ENCODE data around the gene KRTAP20-4.

KRTAP20-4 gene

DNA sequence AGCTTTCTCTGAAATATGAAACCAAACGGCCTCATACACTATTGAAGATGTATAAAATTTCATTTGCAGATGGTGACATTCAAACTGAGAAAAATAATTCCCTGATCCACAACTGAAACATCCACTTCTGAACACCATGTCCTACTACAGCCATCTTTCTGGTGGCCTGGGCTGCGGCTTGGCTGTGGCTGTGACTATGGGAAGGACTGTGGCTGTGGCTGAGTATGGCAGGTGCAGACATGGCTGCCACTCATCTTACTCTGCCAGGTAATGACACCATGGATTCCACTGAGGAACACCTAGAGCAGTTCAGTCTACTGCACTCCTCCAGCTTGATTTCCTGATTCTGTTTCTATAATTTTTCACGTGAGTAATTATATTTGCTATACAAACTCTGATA, at the start of gene KRTAP20-4:
Gene KRTAP20-4, plus strand, starts transcription at position 106 of the 400 bp plus-strand sequence.
- DNase-seq (ENCODE audit: low read depth in 2 of 3, low spot score in 1 of 3) = no peak

DNA sequence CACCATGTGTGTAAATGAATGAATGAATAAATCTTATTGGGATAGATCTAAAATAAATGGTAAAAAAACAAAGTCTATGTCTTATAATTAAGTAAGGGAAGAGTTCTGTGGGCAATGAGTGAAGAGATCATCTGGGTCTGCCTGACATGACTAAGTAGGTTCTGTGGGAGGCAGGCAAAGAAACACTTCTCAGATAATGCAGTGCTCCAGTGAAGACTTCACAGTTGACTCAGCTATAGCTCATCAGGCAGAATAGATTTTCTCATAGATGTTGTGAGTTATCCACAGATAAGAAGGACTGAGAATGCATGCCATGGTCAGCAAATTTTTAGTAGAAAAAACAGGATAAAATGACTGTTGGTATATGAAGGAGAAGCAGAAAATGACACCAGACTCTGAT, 42.7 kb upstream of the KRTAP20-4 start:
- DNase-seq (ENCODE audit: low read depth in 2 of 3, low spot score in 1 of 3) = no peak

DNA sequence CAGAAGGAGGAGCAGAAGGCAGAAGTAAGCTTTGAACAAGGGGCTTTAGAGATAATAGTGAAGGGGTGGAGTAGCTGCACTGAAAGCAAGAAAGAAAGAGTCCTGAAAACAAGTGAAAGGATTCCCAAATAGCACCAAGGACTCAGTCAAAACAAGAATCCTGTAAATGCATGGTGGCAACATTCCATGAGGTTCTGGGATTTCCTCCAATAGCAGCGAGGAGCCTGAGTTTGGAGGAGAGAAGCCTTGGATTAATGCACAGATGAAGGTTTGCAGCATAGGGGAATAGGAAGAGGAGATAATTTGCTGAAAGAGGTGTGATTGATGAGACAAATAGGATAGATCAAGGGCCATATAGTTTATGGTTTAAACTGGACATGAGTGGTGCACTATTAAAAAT, 41.1 kb upstream of the KRTAP20-4 start:
- DNase-seq (ENCODE audit: low read depth in 2 of 3, low spot score in 1 of 3) = no peak

DNA sequence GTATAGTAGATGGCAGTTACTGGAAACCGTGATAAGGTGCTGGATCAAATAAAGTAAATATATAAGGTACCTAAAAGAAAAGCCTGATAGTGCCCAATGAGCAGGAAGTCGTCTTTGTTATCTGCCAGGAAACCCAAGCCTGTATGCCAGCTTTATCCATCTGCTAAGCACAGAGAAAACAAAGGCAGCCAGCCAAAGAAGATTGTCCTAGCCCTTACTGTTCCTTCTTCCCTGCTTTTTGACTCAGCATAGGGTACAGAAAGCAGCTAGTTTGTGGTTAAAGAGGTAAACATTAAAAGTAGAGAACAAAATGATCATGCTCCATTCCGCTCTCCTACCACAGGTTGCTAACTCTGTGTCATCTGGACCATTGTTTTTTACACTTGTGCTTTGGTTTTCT, 40.3 kb upstream of the KRTAP20-4 start:
- no peak for DNase-seq (ENCODE audit: low read depth in 2 of 3, low spot score in 1 of 3)

DNA sequence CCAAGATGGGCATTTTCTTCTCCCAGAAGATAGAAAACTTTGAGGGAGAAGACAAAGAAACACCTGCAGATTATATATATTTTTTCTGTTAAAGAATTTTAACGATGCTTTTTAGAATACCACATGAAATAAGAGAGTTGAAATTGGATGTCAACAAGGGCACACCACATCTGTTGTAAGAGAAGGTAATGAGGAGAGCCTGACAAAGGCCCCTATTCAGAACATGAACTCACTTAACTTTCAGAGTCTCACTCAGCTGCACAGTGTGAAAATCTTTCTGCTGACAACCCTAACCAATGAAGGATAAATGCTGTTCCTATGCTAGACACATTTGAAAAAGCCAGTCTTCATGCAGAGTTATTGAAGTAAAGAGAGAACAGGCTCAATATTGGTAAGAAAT, 37.6 kb upstream of the KRTAP20-4 start:
- no peak for DNase-seq (ENCODE audit: low read depth in 2 of 3, low spot score in 1 of 3)

DNA sequence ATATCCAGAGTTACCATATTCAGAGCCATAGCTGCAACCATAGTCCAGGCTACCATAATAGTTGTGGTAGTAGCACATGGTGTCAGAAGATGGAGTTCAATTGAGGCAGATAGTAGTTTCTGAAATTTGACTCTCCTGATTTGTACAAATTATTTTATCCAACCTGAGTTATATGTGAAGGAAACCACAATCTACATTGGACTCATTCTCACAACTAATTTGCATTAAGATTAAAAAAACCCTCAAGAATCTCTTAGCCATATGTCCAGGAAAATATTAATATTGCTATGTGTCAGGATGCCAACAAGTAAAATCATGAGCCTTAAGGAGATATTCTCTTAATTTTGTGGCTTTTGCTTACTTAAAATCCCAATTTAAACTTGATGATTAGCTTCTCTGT, 30.1 kb upstream of the KRTAP20-4 start, which contains the start of gene KRTAP22-2:
Gene KRTAP22-2, minus strand, starts transcription at position 101 of the 400 bp plus-strand sequence.
- DNase-seq (ENCODE audit: low read depth in 2 of 3, low spot score in 1 of 3) = no peak

DNA sequence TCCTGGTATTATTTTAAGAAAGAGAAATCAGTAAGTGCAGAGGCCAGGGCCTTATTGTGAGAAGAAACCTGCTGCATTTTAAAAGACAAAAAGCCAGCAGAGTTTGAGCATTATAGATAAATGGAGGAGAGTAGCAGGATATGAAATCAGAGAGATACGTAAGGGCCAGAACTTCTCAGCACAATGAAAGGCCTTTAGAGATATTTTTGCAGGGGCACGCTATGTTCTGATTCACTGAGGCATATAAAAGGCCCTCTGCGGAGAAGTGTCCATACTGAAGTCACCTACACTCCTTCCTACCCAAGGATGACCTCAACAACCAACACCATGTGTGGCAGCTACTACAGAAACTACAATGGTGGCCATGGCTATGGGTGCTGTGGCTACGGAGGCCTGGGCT, 28.3 kb upstream of the KRTAP20-4 start, which contains the start of gene KRTAP6-3:
Gene KRTAP6-3, plus strand, starts transcription at position 301 of the 400 bp plus-strand sequence. Its CDS starts 6 bp downstream, at position 307.
- DNase-seq (ENCODE audit: low read depth in 2 of 3, low spot score in 1 of 3) = no peak

DNA sequence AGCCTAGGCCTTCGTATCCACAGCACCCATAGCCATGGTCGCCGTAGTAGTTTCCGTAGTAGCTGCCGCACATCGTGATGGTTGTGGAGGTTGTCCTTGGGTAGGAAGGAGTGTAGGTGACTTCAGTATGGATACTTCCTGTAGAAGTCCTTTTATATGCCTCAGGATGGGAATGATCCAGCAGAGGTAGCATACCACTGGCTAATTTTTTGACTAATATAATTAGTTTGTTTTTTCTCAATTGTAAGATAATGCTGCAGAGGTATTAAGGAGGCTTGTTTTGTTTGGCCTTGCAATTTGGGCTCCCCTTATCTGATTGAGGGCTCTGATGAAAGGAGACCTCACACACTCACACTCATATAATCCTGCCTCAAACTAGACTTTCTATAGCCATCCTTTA, 21.6 kb upstream of the KRTAP20-4 start, which contains the start of gene KRTAP6-2:
Gene KRTAP6-2, minus strand, starts transcription at position 101 of the 400 bp plus-strand sequence. Its CDS starts 28 bp downstream, at position 73.
- DNase-seq (ENCODE audit: low read depth in 2 of 3, low spot score in 1 of 3) = no peak

DNA sequence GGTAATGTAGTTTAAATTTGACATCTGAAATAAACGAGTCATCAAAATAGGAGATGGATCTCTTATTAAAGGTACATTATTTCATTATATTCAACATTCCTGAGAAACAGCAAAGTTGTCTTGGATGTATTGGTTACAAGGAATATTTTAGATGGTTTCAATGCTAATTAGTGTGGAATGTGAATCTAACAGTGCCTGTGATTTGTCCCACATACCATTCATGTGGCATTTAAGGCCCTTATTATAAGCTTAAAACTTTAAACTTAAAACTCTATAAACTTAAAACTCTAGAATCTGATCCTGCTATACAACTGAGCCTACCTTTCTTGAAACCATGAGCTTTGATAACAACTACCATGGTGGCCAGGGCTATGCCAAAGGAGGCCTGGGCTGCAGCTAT, 19.6 kb upstream of the KRTAP20-4 start, which contains the start of gene KRTAP22-1:
Gene KRTAP22-1, plus strand, starts transcription at position 301 of the 400 bp plus-strand sequence.
- no peak for DNase-seq (ENCODE audit: low read depth in 2 of 3, low spot score in 1 of 3)

DNA sequence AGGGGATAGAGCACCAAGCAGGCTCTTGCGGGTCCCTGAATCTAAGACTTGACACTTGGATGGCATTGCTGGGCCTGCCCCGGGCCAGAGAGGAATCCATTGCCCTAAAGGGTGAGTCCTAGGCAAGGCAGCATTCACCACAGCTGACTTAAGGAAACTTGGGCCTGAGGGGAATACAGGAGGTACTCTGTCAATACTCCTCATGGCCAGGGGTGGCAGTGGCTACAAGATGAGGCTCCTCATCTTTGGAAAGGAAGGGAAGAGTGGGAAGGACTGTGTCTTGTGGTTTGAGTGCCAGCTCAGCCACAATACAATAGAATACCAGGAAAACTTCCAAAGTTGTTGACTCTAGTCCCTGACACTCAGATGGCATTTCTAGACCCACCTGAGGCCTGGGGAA, 14.5 kb upstream of the KRTAP20-4 start:
- DNase-seq (ENCODE audit: low read depth in 2 of 3, low spot score in 1 of 3) = no peak

DNA sequence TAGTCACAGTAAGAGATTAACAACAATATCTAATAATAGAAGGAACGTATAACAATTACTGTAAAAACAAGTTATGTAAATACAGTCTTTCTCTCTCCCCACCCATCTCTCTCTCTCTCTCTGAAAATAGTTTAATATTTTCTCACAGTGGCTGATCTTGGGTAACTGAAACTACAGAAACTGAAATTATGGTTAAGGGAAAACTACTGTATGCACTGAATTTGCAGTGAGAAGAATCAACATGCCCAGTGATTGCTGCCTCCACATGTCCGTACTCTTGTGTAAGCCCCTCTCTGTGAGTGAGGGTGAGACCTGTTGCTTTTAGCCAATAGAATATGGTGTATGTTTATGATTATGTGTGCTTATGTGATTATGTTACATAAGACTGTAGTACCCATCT, 8.3 kb upstream of the KRTAP20-4 start:
- DNase-seq (ENCODE audit: low read depth in 2 of 3, low spot score in 1 of 3) = no peak

DNA sequence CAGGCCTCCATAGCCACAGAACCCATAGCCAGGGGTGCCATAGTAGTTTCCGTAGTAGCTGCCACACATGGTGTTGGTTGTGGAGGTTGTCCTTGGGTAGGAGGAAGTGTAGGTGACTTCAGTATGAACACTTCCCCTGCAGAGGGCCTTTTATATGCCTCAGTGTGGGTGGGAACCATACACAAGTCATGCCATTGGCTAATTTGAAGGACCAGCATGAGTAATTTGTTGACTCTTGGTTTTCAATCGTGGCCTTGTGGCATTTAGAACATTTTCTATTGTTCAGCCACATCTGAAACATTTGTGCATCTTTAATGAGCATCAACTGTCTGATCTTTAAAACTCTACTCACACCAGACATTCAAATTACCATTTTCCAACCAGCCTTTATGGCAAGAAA, 6.6 kb upstream of the KRTAP20-4 start, which contains the start of gene KRTAP6-1:
Gene KRTAP6-1, minus strand, starts transcription at position 95 of the 400 bp plus-strand sequence. Its CDS starts 26 bp downstream, at position 69.
- DNase-seq (ENCODE audit: low read depth in 2 of 3, low spot score in 1 of 3) = no peak

DNA sequence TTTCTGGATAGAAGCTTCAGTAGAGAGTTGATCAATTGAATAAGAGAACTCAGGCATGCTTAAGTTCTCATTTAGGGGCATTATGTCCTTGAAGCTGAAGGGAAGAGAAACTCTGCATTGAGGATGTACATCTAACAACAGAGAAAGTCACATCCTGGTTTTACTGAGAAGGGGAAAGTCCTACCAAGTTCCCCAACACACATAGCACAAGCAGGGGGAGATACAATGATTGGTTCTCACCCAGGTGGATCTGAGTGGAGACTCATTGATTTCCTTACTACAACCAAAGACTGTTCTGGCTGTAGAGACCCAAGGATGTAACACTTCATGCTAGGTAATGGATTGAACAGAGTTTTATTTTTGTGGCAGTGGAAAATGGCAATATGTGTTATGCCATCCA, 5.2 kb upstream of the KRTAP20-4 start:
- DNase-seq (ENCODE audit: low read depth in 2 of 3, low spot score in 1 of 3) = no peak

DNA sequence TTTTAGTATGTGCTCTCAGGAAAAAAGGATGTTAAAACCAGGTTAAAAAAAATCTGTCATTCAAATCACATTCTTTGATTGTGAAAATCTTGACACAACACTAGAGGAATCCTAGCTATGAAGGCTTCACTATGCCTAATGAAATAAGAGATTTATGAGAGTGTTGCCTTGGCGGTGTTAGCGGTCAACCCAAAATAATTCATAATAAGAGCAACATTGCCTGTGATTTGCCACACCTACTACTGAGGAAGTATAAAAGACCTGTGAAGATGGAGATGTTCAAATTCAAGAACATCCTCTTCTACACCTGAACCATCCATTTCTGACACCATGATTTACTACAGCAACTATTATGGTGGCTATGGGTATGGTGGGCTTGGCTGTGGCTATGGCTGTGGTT, 4.3 kb upstream of the KRTAP20-4 start, which contains the start of gene KRTAP20-1:
Gene KRTAP20-1, plus strand, starts transcription at position 301 of the 400 bp plus-strand sequence. Its CDS starts 30 bp downstream, at position 331.
- no peak for DNase-seq (ENCODE audit: low read depth in 2 of 3, low spot score in 1 of 3)

DNA sequence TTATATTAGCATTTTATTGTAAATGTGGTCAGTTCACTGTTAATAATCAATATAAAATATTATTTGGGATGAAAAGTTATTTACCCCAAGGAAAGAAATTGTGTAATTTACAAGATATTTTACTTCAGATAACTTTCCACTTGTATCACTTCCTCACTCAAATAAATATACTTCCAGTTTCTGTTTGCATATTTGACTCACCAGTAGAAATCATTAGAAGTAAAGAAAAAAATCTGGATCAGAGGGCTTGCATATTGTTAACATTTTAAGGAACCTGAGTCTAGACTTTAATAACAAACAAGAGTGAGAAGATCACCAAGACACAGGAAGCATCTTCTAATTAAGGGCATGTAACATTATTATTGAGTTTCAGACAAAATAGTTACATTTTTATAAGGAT, 347 bp upstream of the KRTAP20-4 start:
- DNase-seq (ENCODE audit: low read depth in 2 of 3, low spot score in 1 of 3) = no peak

DNA sequence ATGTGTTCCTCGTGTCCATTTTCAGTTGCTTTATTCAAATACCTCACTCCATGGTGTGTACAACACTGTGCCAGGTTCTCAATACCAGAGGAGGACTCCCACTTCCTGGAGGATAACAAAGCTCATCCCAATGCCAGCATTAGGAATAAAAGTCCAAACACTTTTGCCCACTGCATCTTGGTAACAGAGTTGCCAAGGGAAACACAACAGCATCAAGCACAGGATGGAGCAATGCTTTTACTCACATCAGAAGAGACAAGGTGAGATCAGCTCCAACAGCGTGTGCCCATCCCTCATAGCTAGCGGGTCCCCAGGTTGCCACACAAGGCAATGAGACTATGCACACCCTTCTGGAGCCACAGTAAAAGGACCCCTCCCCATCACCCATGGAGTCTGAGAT, 2.9 kb downstream of the KRTAP20-4 start:
- DNase-seq (ENCODE audit: low read depth in 2 of 3, low spot score in 1 of 3) = no peak

DNA sequence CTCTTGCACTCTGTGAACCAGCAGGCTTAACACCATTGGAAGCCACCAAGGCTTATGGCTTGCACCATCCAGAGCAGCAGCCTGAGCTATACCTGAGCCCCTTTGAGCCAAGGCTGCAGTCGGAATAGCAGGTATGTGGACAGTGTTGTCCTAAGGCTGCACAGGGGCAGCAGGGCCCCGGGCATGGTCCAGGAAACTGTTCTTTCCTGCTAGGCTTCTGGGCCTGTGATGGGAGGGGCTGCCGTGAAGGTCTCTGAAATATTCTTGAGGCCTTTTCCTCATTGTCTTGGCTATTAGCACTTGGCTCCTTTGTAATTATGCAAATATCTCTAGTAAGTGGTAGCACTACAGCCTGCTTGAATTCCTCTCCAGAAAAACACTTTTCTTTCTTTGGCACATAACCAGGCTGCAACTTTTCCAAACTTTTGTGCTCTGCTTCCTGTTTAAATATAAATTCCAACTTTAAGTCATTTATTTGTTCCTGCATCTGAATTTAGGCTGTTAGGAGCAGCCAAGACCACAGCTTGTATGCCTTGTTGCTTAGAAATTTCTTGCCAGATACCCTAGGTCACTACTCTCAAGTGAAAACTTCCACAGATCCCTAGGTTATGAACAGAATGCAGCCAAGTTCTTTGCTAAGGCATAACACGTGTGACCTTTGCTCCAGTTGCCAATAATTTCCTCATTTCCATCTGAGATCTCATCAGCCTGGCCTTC, 5.2 kb downstream of the KRTAP20-4 start:
- no peak for DNase-seq (ENCODE audit: low read depth in 2 of 3, low spot score in 1 of 3)

DNA sequence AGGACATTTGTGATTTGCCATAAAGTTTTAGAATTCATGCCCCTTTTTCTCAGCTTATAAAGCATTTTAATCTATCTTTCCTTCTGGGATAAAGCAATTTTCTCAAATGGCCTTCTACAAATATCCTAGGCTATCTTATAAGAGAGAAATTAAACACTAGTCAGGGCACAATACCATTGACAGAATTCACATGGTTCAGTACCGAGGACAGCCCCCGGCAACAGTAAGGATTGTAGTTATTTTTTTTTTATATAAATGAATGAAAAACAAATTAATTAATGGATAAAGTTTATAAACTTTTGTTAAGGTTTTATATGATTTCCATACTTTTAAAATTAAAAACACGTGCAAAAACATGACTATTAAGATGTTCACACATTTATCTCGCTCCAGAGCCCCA, 7.7 kb downstream of the KRTAP20-4 start:
- no peak for DNase-seq (ENCODE audit: low read depth in 2 of 3, low spot score in 1 of 3)

DNA sequence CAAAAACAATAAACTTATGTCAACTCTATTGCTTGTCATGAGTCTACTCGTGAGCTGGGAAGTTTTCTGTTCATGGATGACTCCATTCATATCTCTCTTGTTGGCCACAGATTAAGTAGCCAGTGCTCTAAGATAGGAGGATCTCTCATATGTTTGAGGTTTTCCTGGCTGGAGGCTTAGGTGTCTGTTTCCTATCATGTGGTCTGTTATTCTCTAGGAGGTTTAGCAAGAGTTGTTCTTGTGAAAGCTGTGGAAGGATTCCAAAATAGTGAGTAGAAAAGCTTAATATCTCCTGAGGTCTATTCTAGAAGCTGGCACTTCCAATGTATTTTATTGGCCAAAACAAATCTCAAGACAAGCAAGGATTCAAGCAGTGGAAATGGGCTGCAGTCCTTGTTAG, 8.8 kb downstream of the KRTAP20-4 start:
- DNase-seq (ENCODE audit: low read depth in 2 of 3, low spot score in 1 of 3) = no peak

DNA sequence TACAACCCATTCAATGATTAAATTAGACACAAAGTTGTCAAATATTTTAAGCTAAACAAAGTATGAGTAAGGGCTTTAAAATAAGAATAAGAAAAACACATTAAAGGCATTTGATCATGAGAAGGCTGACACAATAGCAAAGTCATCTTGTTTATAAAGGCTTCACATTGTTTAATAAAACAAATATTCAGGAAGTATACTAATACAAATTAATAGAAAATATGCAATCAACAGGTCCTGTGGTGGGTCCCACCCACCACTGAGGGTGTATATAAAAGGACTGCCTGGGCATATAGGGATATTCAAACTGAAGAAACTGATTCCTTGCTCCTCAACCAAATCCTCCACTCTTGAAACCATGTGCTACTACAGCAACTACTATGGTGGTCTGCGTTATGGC, 14.5 kb downstream of the KRTAP20-4 start, which contains the start of gene KRTAP20-2:
Gene KRTAP20-2, plus strand, starts transcription at position 301 of the 400 bp plus-strand sequence. Its CDS starts 58 bp downstream, at position 359.
- no peak for DNase-seq (ENCODE audit: low read depth in 2 of 3, low spot score in 1 of 3)

DNA sequence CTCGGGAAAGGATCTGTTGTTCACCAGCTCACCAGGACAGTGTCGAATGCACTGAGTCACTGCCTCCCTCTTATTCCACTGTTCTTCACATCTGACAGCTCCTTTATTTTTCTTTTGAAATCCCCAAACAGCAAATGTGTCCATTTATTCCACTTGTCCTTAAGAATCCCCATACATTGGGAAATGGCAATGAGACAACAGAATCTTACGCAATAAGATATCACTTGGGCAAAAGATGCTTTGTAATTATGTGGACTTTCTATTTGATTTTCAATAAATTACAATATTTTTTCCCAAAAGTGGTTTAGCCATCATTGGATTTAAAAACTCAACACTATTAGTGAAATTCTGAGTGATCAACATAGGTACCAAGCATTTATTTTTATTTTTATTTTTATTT, 18.3 kb downstream of the KRTAP20-4 start:
- no peak for DNase-seq (ENCODE audit: low read depth in 2 of 3, low spot score in 1 of 3)

DNA sequence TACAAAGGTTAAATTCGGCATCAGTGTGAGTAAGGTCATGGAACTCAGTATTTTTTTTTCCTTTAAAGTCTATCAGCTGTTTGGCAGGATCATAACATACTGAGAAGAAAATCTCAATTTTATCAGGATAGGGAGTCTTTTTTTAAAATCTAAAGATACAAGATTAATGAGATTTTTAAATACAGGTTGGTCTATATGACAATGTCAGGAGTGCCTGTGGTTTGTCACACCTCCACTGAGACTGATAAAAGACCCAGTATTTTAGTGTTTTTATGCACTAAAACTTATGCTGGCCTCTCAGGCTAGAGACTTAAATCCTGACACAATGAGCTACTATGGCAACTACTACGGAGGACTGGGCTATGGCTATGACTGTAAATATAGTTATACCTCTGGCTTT, 22.1 kb downstream of the KRTAP20-4 start, which contains the start of gene KRTAP20-3:
Gene KRTAP20-3, plus strand, starts transcription at position 301 of the 400 bp plus-strand sequence.
- DNase-seq (ENCODE audit: low read depth in 2 of 3, low spot score in 1 of 3) = no peak

Measured in stimulated activated CD4-positive, alpha-beta T cell treated with anti-CD3 and anti-CD28 coated beads, Interleukin-12 subunit alpha, Interleukin-12 subunit beta, amount 100 ng/mL, for 48 hours (primary cell).